GM12874 (cell line): Measurements from ENCODE around the gene CD109.
A peak's percentile ranks its signal among the peaks of the same experiment; 100 is the strongest.

Experiments used
- TF ChIP-seq, protein P1 (sequence below): IDR thresholded peaks from 2 replicates; pipeline ENCODE4 v1.5.1; 2011; ENCODE audit warnings: low read depth, mild to moderate bottlenecking, control low read depth, low read length, moderate library complexity; ENCODE audit not compliant: insufficient read depth

CD109 gene

DNA sequence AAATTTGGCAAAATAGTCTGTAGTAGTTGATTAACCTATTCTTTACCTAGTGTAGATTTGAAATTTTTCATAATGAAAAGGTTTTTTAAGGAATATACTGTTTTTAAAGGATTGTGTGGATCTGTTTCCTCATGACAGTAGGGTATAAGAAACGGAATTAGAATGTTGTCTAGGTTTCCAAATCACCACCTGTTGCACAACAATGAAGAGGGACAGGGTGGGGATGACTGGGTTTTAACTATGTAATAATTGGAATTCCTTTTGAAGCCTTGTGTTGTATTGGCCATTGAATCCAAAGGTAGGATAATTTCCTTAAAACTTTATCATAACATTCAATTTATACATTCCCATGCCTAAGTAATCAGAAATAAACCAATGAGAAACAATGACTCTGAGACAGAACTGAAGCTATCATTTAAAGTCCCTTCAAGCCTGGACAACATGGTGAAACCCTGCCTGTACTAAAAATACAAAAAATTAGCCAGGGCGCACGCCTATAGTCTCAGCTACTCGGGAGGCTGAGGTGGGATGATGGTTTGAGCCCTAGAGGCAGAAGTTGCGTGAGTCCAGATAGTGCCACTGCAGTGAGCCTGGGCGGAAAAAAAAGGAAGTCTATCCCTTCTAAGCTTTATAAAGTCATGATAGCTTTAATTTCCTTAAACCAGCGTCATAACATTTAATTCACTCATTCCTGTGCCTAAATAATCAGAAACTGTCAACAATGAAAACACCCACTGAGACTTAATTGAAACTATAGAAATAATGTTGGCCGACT lies 23.9 kb upstream of the CD109 start:
- TF ChIP-seq, protein P1, sequence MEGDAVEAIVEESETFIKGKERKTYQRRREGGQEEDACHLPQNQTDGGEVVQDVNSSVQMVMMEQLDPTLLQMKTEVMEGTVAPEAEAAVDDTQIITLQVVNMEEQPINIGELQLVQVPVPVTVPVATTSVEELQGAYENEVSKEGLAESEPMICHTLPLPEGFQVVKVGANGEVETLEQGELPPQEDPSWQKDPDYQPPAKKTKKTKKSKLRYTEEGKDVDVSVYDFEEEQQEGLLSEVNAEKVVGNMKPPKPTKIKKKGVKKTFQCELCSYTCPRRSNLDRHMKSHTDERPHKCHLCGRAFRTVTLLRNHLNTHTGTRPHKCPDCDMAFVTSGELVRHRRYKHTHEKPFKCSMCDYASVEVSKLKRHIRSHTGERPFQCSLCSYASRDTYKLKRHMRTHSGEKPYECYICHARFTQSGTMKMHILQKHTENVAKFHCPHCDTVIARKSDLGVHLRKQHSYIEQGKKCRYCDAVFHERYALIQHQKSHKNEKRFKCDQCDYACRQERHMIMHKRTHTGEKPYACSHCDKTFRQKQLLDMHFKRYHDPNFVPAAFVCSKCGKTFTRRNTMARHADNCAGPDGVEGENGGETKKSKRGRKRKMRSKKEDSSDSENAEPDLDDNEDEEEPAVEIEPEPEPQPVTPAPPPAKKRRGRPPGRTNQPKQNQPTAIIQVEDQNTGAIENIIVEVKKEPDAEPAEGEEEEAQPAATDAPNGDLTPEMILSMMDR = no peak

DNA sequence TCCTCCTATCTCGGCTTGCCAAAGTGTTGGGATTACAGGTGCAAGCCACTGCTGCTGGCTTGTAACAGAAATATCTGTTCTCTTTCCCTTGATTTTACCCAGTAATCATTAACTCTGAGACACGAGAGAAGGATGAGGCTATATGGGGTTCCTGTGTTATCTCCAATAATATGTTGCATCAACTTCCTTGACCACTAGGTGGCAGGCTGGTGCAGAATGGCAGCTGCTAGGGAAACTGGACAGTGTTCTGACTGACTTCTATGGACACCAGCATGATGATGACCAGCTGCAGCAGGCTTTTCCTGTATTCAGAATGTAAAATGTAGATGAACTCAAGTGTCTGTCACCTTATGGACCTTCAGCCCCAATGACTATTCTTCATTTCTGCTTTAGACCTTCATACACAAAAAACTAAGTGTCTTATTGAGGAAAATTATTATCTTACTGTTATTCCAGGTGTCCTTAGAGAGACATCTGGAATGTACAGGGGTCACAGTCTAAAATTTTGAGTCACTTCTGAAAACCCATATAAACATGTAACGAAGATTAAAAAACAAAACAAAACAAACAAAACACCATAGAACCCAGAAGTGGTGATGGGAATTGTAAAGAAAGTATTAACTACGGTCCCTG lies 20.4 kb upstream of the CD109 start:
- TF ChIP-seq, protein P1 = peak; percentile 82

DNA sequence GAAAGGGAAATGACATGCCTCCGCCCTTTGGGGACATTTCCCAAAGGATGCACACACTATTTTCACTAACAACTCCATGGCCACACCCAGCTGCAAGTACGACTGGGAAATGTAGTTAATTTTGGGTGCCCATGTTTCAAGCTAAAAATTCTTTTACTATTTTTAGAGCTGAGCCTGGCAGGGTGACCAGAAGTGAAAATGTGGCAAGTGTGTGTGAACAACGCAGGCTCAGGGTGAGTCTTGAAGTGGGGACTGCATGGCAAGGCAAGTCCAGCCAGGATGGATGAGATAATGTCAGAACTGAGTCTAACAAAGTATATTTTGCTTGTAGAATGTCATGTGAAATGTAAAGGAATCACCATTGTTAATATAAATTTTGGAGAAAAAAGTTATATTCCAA lies 17.0 kb upstream of the CD109 start:
- TF ChIP-seq, protein P1 = no peak

DNA sequence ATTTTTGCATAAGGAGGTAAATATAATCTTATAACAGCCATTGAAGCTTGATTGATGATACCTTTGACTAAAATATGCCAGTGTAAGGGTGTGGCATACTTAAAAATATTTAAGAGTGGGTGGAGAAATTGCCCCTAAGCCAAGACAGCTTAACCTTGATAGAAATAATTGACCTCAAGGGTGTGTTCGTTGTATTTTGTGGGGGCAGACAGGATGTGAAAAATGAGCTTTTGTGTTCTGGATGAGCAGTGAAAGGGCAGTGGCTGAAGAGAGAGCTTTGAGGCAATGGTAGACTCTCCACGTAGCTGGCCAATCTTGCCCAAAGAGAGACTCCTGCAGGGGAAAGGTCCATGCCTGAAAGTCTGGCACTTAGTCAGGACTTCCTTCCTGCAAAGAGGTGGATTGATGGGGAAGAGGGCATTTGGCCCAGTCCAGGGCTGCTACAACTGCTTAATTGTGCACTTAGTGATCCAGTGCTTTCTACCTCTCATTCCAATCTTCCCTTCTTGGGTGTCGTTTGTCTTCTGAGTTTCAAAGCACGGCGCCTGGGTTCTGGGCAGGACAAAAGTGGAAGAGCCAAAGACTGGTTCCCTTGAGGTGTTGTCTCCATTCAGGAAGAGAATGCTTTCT lies 15.6 kb upstream of the CD109 start:
- TF ChIP-seq, protein P1 = no peak

DNA sequence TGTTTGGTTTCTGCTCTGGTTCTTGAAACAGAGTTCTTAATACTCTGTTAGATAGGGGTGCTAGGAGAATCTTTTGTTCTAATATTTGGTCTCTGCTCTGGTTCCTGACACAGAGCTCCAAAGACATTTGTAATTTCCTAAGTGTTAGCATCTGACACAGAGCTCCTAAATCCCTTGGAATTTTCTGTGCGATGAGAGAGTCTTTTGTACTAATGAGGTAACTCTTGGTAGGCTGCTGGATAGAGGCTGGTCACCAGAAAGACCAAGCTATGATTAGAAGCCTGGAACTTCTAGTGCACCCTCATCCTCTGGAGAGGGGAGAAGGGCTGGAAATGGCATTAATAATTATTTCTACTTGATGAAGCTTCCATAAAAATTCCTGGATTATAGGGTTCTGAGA lies 7.7 kb upstream of the CD109 start:
- TF ChIP-seq, protein P1 = no peak

DNA sequence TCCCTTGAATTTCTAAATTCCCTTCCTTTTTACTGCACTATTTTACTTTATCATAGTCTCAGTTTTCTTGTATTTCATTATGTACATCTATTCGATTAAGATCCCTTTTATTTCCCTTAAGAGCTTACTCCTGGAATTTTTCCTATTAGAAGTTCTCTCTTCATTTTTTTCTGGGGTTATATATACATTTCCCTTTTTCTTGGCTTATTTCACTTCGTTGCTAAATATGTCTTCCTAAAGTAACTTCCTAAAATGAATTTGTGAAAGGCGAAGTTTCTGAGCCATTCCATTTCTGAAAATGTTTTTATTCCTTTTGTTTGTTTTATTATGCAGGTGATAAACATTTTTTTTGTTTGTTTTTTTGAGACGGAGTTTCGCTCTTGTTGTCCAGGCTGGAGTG lies 5.9 kb upstream of the CD109 start:
- TF ChIP-seq, protein P1 = no peak

DNA sequence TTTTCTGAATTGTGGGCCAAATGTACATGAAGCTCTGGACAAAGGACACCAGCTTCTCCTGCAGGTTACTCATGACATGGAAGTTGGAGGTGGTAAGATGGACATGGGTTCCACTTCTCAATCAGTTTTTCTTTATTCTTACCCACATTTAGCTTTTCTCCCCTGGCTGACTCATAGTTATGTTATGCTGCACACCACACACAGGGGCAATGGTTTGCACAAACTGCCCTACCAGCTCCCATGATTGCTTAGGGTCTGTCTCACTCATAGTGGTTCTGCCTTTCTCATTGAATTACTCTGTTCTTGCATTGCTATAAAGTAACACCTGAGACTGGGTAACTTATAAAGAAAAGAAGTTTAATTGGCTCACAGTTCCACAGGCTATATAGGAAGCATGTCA lies 4.5 kb upstream of the CD109 start:
- TF ChIP-seq, protein P1 = no peak
